Brain microvascular endothelial cell (primary cell): ENCODE results near the gene NR4A1.

ENCODE experiments used
- DNase-seq: peaks from one replicate; pipeline ENCODE4 v3.0.0-alpha.2; 2020
- H3K27ac ChIP-seq: fragments of 250-450 bp; sonication (Bioruptor Pico); 2 replicates; pipeline ENCODE4 v1.5.1; 2020; ENCODE audit warnings: mild to moderate bottlenecking, moderate library complexity
- H3K27me3 ChIP-seq: fragments of 250-450 bp; sonication (Bioruptor Pico); replicated peaks from 2 replicates; pipeline ENCODE4 v1.5.1; 2020; ENCODE audit warnings: mild to moderate bottlenecking
- H3K36me3 ChIP-seq: fragments of 250-450 bp; sonication (Bioruptor Pico); replicated peaks from 2 replicates; pipeline ENCODE4 v1.5.1; 2020; ENCODE audit warnings: mild to moderate bottlenecking
- H3K4me3 ChIP-seq: 2 replicates; pipeline ENCODE4 v1.5.1; 2011; ENCODE audit warnings: low read depth, mild to moderate bottlenecking, control low read depth, low read length, moderate library complexity
- CTCF ChIP-seq: IDR thresholded peaks from 2 replicates; pipeline ENCODE4 v1.5.1; 2011; ENCODE audit warnings: low read depth, mild to moderate bottlenecking, moderate library complexity, low read length, control low read depth, inconsistent platforms; ENCODE audit errors: missing control alignments
- in situ Hi-C: cut with HindIII; loops from 2 replicates; pipeline ENCODE4 v1.10.0; 2017; ENCODE audit warnings: low sequenced_read_pairs, low pct_ligation_motif_present

NR4A1 gene

GRCh38 chr12:52090291-52090690 lies 39.0 kb downstream of the NR4A1 start:
- no peak for TF ChIP-seq CTCF
- H3K27me3 ChIP-seq: peaks cover 25% of the 10 kb centered on the region
- H3K36me3 ChIP-seq: no peaks in the 10 kb centered on the region
- in situ Hi-C loops: no loop called here
- no peak overlapping the region for H3K4me3 ChIP-seq
- H3K27ac ChIP-seq: no peak overlapping the region
- DNase-seq: no peak

DNA sequence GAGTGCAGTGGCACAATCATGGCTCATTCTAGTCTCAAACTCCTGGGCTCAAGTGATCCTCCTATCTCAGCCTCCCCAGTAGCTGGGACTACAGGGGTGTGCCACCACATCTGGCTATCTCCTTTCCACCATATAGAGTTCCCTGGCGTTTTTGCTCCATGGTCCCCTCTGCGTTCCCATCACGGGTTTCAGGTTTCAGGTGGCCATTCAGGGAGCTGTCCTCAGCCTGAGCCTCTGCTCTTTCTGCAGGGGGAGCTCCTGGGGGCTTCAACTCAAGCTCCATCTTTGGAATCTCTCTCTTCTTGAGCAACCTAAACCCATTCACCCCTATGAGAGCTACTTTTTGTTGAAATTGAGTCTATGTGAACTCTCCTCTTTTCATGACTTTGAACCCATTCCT lies 39.8 kb downstream of the NR4A1 start:
- DNase-seq: no peak
- H3K27ac ChIP-seq: no peak overlapping the region
- no peak overlapping the region for H3K4me3 ChIP-seq
- in situ Hi-C loops: no loop called here
- peaks cover 25% of the 10 kb centered on the region for H3K27me3 ChIP-seq
- TF ChIP-seq CTCF: no peak
- no peaks in the 10 kb centered on the region for H3K36me3 ChIP-seq

GRCh38 chr12:52091869-52092268 lies 40.6 kb downstream of the NR4A1 start:
- no peak for DNase-seq
- Histone ChIP-seq H3K4me3 (no peak overlapping the region), H3K36me3 (no peaks in the 10 kb centered on the region), H3K27me3 (peaks cover 25% of the 10 kb centered on the region), H3K27ac (no peak overlapping the region)
- in situ Hi-C loops: no loop called here
- TF ChIP-seq CTCF: no peak

DNA sequence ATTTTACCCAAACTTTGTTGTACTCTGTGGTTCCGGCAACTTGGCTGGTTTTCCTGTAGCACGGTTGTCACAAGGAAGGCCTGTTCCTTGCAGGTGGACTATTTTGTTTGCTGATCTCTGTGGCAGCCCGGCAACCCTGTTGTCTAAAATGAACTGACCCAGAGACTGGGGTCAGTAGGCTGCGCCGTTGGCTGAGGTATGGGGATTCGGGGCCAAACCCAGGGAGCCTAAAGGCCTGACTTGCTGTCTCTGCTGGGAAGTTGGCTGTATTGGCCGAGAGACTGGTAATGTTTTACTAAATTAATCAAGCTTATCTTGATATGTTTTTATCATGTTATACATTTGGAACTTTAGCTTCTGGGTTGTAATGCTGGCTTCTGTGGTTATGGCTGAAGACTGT lies 42.1 kb downstream of the NR4A1 start:
- Histone ChIP-seq H3K4me3 (no peak overlapping the region), H3K36me3 (no peaks in the 10 kb centered on the region), H3K27ac (no peak overlapping the region), H3K27me3 (peaks cover 18% of the 10 kb centered on the region)
- no peak for DNase-seq
- TF ChIP-seq CTCF: no peak
- in situ Hi-C loops: no loop called here

DNA sequence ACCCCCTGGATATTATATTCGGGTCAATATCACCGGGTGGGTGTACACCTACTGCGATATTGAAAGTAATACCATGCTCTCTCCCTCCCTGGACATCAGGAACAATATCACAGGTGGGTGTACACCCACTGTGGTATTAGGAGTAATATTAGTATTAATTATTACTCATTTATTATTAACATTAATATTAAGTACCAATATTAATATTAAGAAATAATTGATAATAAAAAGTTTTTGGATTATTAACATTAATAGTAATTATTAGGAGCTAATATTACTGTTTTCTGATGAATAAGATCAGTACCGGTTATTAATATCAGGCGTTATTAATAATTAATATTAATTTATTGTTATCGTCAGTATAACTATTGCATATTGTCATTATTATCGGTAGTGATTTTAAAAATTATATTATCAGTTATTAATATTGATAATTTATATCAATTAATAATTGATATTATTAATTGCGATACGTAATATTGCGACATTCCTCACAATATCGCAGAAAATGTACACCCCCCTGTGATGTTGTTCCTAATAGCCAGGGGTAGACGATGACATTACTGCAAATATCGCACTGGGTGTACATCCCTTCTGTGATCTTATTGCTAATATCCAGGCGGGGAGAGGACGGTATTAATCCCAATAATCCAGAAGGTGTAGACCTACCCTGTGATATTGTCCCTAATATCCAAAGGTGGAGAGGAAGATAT lies 45.2 kb downstream of the NR4A1 start:
- DNase-seq: no peak
- Histone ChIP-seq H3K27me3 (peaks cover 7% of the 10 kb centered on the region), H3K27ac (no peak overlapping the region), H3K36me3 (no peaks in the 10 kb centered on the region), H3K4me3 (no peak overlapping the region)
- no peak for TF ChIP-seq CTCF
- in situ Hi-C loops: no loop called here
